Ishikawa (cell line): ENCODE data around the gene COX6B2.

Experiments
- CEBPB ChIP-seq: IDR thresholded peaks from 2 replicates; pipeline ENCODE4 v1.6.1; 2012
- CREB1 ChIP-seq: IDR thresholded peaks from 2 replicates; pipeline ENCODE4 v1.6.1; 2012; ENCODE audit warnings: low read depth
- EGR1 ChIP-seq: IDR thresholded peaks from 2 replicates; pipeline ENCODE4 v1.6.1; 2012
- EP300 ChIP-seq: IDR thresholded peaks from 2 replicates; pipeline ENCODE4 v1.6.1; 2012; ENCODE audit warnings: borderline replicate concordance
- FOXM1 ChIP-seq: IDR thresholded peaks from 2 replicates; pipeline ENCODE4 v1.6.1; 2012; ENCODE audit warnings: low read depth, borderline replicate concordance
- MAX ChIP-seq: IDR thresholded peaks from 2 replicates; pipeline ENCODE4 v1.6.1; 2012
- NFIC ChIP-seq: IDR thresholded peaks from 2 replicates; pipeline ENCODE4 v1.6.1; 2012
- RAD21 ChIP-seq: IDR thresholded peaks from 2 replicates; pipeline ENCODE4 v1.6.1; 2012; ENCODE audit warnings: low read depth
- TAF1 ChIP-seq: IDR thresholded peaks from 2 replicates; pipeline ENCODE4 v1.6.1; 2012; ENCODE audit warnings: low read depth, mild to moderate bottlenecking
- TCF12 ChIP-seq: IDR thresholded peaks from 2 replicates; pipeline ENCODE4 v1.6.1; 2012; ENCODE audit warnings: low read depth
- TEAD4 ChIP-seq: IDR thresholded peaks from 2 replicates; pipeline ENCODE4 v1.6.1; 2012
- YY1 ChIP-seq: IDR thresholded peaks from 2 replicates; pipeline ENCODE4 v1.6.1; 2012; ENCODE audit warnings: low read depth
- ZBTB7A ChIP-seq: IDR thresholded peaks from 2 replicates; pipeline ENCODE4 v1.6.1; 2012; ENCODE audit warnings: low read depth
- TF ChIP-seq, protein P1 (sequence below): IDR thresholded peaks from 2 replicates; pipeline ENCODE4 v1.6.1; 2012
- TF ChIP-seq, protein P2 (sequence below): IDR thresholded peaks from 2 replicates; pipeline ENCODE4 v1.6.1; 2012; ENCODE audit warnings: low read depth, mild to moderate bottlenecking

COX6B2 gene

GRCh38 chr19:55339889-55340783 lies 14.4 kb downstream of the COX6B2 start:
- TF ChIP-seq RAD21 (no peak), TAF1 (0 out of 2 replicates have a peak, but pooled peaks have one; percentile 41), YY1 (no peak), NFIC (no peak)

GRCh38 chr19:55339105-55339888 lies 15.2 kb downstream of the COX6B2 start, which contains the start of gene KMT5C:
KMT5C (plus strand) TSS chr19:55339876; CDS start chr19:55341937, 2,061 bp downstream.
- TF ChIP-seq TCF12 (peak; percentile 21; the same call in 1 of the 2 replicates), CEBPB (no peak), RAD21 (no peak), NFIC (no peak), YY1 (no peak), MAX (peak; percentile 59; the same call in 1 of the 2 replicates), ZBTB7A (no peak), FOXM1 (no peak), CREB1 (peak; percentile 89), EGR1 (peak; percentile 37; the same call in 1 of the 2 replicates), TEAD4 (no peak), EP300 (no peak), TAF1 (no peak)
- TF ChIP-seq, protein P1, sequence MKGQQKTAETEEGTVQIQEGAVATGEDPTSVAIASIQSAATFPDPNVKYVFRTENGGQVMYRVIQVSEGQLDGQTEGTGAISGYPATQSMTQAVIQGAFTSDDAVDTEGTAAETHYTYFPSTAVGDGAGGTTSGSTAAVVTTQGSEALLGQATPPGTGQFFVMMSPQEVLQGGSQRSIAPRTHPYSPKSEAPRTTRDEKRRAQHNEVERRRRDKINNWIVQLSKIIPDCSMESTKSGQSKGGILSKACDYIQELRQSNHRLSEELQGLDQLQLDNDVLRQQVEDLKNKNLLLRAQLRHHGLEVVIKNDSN = no peak
- TF ChIP-seq, protein P2, sequence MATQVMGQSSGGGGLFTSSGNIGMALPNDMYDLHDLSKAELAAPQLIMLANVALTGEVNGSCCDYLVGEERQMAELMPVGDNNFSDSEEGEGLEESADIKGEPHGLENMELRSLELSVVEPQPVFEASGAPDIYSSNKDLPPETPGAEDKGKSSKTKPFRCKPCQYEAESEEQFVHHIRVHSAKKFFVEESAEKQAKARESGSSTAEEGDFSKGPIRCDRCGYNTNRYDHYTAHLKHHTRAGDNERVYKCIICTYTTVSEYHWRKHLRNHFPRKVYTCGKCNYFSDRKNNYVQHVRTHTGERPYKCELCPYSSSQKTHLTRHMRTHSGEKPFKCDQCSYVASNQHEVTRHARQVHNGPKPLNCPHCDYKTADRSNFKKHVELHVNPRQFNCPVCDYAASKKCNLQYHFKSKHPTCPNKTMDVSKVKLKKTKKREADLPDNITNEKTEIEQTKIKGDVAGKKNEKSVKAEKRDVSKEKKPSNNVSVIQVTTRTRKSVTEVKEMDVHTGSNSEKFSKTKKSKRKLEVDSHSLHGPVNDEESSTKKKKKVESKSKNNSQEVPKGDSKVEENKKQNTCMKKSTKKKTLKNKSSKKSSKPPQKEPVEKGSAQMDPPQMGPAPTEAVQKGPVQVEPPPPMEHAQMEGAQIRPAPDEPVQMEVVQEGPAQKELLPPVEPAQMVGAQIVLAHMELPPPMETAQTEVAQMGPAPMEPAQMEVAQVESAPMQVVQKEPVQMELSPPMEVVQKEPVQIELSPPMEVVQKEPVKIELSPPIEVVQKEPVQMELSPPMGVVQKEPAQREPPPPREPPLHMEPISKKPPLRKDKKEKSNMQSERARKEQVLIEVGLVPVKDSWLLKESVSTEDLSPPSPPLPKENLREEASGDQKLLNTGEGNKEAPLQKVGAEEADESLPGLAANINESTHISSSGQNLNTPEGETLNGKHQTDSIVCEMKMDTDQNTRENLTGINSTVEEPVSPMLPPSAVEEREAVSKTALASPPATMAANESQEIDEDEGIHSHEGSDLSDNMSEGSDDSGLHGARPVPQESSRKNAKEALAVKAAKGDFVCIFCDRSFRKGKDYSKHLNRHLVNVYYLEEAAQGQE = no peak

DNA sequence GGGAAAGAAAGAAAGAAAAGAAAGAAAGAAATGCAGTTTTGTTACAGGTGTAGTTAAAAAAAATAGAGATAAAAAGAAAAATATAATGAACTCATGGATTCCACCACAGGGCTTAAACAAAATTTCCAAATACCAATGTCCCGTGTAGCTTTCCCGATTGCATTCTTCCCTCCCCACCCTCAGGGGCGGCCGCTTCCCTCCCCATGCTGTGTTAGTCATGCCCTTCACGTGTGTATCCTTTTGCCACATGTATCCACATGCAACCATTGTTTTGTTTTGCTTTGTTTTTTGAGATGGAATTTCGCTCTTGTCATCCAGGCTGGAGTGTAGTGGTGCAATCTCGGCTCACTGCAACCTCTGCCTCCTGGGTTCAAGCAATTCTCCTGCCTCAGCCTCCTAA lies 18.4 kb downstream of the COX6B2 start:
- TF ChIP-seq NFIC (no peak), YY1 (no peak), TCF12 (no peak), CEBPB (no peak), FOXM1 (no peak), EP300 (no peak), TEAD4 (no peak), TAF1 (no peak), CREB1 (no peak), MAX (no peak), ZBTB7A (no peak), EGR1 (no peak), RAD21 (no peak)
- TF ChIP-seq, protein P1 = no peak
- TF ChIP-seq, protein P2 = no peak

GRCh38 chr19:55333870-55334269 lies 20.6 kb downstream of the COX6B2 start:
- TF ChIP-seq CREB1 = no peak
- TF ChIP-seq TCF12 = no peak
- TF ChIP-seq YY1 = no peak
- TF ChIP-seq ZBTB7A = no peak
- no peak for TF ChIP-seq MAX
- no peak for TF ChIP-seq NFIC
- no peak for TF ChIP-seq FOXM1
- TF ChIP-seq, protein P1 = no peak
